GM23338 (cell line): ENCODE measurements around the gene NECTIN2.

Experiments
- CREB1 ChIP-seq: fragments of 250-450 bp; sonication (Bioruptor Pico); IDR thresholded peaks from 2 replicates; pipeline ENCODE4 v1.5.0; 2020; ENCODE audit warnings: low read depth, mild to moderate bottlenecking, moderate library complexity
- EZH2 ChIP-seq: fragments of 200-600 bp; sonication (generic); IDR thresholded peaks from one replicate; pipeline ENCODE4 v1.8.0; 2017; ENCODE audit warnings: antibody characterized with exemption, mild to moderate bottlenecking, low read depth; ENCODE audit not compliant: unreplicated experiment
- EZH2phosphoT487 ChIP-seq: fragments of 200-600 bp; sonication (generic); IDR thresholded peaks from one replicate; pipeline ENCODE4 v1.8.1; 2018; ENCODE audit warnings: antibody characterized with exemption; ENCODE audit not compliant: unreplicated experiment
- JUNB ChIP-seq: IDR thresholded peaks from one replicate; pipeline ENCODE4 v1.6.1; 2016; ENCODE audit warnings: antibody characterized with exemption; ENCODE audit not compliant: unreplicated experiment
- NANOG ChIP-seq: IDR thresholded peaks from 2 replicates; pipeline ENCODE4 v1.6.1; 2016; ENCODE audit warnings: antibody characterized with exemption, borderline replicate concordance
- POLR2AphosphoS5 ChIP-seq: IDR thresholded peaks from 2 replicates; pipeline ENCODE4 v1.6.1; 2016; ENCODE audit warnings: antibody characterized with exemption, low read depth
- STAT1 ChIP-seq: IDR thresholded peaks from one replicate; pipeline ENCODE4 v1.6.1; 2016; ENCODE audit warnings: antibody characterized with exemption; ENCODE audit not compliant: unreplicated experiment
- ZNF114 ChIP-seq: fragments of 250-450 bp; sonication (Bioruptor Pico); IDR thresholded peaks from 2 replicates; pipeline ENCODE4 v1.5.0; 2020; ENCODE audit warnings: mild to moderate bottlenecking, moderate library complexity
- ZNF331 ChIP-seq: fragments of 250-450 bp; sonication (Bioruptor Pico); IDR thresholded peaks from 2 replicates; pipeline ENCODE4 v1.5.0; 2020; ENCODE audit warnings: low read depth, mild to moderate bottlenecking, moderate library complexity
- TF ChIP-seq, protein P1 (sequence below), 2 experiments: fragments of 200-600 bp in 1 of 2; sonication (generic) in 1 of 2; conservative IDR thresholded peaks; 2 replicates each; pipeline versions ENCODE4 v1.5.1 to v1.6.1; 2016 to 2017; ENCODE audit warnings: antibody characterized with exemption in 2 of 2, low read depth in 2 of 2, mild to moderate bottlenecking in 2 of 2, moderate library complexity in 1 of 2
- TF ChIP-seq, protein P2 (sequence below): IDR thresholded peaks from one replicate; pipeline ENCODE4 v1.6.1; 2018; ENCODE audit warnings: antibody characterized with exemption; ENCODE audit not compliant: unreplicated experiment
- TF ChIP-seq, protein P3 (sequence below): IDR thresholded peaks from 2 replicates; pipeline ENCODE4 v1.6.1; 2016; ENCODE audit warnings: antibody characterized with exemption
- TF ChIP-seq, protein P4 (sequence below): fragments of 250-450 bp; sonication (Bioruptor Pico); IDR thresholded peaks from 2 replicates; pipeline ENCODE4 v1.5.0; 2020; ENCODE audit warnings: mild to moderate bottlenecking, moderate library complexity

DNA sequence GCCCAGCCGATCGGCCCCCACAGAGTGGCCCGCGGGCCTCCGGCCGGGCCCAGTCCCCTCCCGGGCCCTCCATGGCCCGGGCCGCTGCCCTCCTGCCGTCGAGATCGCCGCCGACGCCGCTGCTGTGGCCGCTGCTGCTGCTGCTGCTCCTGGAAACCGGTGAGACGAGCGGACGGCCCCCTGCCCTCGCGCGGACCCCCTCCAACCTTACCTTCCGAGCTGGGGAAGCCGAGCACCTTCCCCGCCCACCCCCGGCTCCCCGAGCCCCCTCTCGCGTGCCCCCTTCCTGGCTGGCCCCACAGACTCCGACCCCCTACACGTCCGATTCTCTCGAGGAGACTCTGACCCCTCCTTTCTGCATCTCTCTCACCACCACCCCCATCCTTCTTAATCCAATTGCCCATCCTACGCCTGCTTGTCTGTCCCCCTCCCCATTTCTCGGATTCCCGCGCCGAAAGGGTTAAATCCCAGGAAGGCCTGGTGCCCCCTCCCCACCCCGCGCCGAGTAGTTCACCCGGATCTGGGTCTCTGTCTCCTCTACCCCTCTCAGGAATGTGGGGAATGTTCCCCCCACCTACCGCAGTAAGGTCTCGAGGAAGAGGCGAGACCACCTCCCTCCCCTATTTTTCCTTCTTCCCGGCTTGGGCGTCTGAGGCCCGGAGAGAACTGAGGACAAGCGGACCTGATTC is 502 bp downstream of the NECTIN2 start:
- TF ChIP-seq POLR2AphosphoS5 (peak; percentile 36), EZH2 (no peak), EZH2phosphoT487 (no peak), ZNF114 (CRISPR knock-in tag) (no peak), CREB1 (0 out of 2 replicates have a peak, but pooled peaks have one; percentile 49), STAT1 (no peak), NANOG (no peak), ZNF331 (CRISPR knock-in tag) (no peak), JUNB (no peak)
- TF ChIP-seq, protein P1, sequence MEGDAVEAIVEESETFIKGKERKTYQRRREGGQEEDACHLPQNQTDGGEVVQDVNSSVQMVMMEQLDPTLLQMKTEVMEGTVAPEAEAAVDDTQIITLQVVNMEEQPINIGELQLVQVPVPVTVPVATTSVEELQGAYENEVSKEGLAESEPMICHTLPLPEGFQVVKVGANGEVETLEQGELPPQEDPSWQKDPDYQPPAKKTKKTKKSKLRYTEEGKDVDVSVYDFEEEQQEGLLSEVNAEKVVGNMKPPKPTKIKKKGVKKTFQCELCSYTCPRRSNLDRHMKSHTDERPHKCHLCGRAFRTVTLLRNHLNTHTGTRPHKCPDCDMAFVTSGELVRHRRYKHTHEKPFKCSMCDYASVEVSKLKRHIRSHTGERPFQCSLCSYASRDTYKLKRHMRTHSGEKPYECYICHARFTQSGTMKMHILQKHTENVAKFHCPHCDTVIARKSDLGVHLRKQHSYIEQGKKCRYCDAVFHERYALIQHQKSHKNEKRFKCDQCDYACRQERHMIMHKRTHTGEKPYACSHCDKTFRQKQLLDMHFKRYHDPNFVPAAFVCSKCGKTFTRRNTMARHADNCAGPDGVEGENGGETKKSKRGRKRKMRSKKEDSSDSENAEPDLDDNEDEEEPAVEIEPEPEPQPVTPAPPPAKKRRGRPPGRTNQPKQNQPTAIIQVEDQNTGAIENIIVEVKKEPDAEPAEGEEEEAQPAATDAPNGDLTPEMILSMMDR (conservative IDR thresholded peaks at IDR 0.05; ENCODE audit: low read depth in 2 of 2), result no peak
- TF ChIP-seq, protein P2, sequence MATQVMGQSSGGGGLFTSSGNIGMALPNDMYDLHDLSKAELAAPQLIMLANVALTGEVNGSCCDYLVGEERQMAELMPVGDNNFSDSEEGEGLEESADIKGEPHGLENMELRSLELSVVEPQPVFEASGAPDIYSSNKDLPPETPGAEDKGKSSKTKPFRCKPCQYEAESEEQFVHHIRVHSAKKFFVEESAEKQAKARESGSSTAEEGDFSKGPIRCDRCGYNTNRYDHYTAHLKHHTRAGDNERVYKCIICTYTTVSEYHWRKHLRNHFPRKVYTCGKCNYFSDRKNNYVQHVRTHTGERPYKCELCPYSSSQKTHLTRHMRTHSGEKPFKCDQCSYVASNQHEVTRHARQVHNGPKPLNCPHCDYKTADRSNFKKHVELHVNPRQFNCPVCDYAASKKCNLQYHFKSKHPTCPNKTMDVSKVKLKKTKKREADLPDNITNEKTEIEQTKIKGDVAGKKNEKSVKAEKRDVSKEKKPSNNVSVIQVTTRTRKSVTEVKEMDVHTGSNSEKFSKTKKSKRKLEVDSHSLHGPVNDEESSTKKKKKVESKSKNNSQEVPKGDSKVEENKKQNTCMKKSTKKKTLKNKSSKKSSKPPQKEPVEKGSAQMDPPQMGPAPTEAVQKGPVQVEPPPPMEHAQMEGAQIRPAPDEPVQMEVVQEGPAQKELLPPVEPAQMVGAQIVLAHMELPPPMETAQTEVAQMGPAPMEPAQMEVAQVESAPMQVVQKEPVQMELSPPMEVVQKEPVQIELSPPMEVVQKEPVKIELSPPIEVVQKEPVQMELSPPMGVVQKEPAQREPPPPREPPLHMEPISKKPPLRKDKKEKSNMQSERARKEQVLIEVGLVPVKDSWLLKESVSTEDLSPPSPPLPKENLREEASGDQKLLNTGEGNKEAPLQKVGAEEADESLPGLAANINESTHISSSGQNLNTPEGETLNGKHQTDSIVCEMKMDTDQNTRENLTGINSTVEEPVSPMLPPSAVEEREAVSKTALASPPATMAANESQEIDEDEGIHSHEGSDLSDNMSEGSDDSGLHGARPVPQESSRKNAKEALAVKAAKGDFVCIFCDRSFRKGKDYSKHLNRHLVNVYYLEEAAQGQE, result no peak
- TF ChIP-seq, protein P3, sequence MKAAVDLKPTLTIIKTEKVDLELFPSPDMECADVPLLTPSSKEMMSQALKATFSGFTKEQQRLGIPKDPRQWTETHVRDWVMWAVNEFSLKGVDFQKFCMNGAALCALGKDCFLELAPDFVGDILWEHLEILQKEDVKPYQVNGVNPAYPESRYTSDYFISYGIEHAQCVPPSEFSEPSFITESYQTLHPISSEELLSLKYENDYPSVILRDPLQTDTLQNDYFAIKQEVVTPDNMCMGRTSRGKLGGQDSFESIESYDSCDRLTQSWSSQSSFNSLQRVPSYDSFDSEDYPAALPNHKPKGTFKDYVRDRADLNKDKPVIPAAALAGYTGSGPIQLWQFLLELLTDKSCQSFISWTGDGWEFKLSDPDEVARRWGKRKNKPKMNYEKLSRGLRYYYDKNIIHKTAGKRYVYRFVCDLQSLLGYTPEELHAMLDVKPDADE, result no peak
- TF ChIP-seq, protein P4, sequence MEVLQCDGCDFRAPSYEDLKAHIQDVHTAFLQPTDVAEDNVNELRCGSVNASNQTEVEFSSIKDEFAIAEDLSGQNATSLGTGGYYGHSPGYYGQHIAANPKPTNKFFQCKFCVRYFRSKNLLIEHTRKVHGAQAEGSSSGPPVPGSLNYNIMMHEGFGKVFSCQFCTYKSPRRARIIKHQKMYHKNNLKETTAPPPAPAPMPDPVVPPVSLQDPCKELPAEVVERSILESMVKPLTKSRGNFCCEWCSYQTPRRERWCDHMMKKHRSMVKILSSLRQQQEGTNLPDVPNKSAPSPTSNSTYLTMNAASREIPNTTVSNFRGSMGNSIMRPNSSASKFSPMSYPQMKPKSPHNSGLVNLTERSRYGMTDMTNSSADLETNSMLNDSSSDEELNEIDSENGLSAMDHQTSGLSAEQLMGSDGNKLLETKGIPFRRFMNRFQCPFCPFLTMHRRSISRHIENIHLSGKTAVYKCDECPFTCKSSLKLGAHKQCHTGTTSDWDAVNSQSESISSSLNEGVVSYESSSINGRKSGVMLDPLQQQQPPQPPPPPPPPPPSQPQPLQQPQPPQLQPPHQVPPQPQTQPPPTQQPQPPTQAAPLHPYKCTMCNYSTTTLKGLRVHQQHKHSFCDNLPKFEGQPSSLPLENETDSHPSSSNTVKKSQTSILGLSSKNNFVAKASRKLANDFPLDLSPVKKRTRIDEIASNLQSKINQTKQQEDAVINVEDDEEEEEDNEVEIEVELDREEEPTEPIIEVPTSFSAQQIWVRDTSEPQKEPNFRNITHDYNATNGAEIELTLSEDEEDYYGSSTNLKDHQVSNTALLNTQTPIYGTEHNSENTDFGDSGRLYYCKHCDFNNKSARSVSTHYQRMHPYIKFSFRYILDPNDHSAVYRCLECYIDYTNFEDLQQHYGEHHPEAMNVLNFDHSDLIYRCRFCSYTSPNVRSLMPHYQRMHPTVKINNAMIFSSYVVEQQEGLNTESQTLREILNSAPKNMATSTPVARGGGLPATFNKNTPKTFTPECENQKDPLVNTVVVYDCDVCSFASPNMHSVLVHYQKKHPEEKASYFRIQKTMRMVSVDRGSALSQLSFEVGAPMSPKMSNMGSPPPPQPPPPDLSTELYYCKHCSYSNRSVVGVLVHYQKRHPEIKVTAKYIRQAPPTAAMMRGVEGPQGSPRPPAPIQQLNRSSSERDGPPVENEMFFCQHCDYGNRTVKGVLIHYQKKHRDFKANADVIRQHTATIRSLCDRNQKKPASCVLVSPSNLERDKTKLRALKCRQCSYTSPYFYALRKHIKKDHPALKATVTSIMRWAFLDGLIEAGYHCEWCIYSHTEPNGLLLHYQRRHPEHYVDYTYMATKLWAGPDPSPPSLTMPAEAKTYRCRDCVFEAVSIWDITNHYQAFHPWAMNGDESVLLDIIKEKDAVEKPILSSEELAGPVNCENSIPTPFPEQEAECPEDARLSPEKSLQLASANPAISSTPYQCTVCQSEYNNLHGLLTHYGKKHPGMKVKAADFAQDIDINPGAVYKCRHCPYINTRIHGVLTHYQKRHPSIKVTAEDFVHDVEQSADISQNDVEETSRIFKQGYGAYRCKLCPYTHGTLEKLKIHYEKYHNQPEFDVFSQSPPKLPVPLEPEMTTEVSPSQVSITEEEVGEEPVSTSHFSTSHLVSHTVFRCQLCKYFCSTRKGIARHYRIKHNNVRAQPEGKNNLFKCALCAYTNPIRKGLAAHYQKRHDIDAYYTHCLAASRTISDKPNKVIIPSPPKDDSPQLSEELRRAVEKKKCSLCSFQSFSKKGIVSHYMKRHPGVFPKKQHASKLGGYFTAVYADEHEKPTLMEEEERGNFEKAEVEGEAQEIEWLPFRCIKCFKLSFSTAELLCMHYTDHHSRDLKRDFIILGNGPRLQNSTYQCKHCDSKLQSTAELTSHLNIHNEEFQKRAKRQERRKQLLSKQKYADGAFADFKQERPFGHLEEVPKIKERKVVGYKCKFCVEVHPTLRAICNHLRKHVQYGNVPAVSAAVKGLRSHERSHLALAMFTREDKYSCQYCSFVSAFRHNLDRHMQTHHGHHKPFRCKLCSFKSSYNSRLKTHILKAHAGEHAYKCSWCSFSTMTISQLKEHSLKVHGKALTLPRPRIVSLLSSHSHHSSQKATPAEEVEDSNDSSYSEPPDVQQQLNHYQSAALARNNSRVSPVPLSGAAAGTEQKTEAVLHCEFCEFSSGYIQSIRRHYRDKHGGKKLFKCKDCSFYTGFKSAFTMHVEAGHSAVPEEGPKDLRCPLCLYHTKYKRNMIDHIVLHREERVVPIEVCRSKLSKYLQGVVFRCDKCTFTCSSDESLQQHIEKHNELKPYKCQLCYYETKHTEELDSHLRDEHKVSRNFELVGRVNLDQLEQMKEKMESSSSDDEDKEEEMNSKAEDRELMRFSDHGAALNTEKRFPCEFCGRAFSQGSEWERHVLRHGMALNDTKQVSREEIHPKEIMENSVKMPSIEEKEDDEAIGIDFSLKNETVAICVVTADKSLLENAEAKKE (CRISPR knock-in tag), result no peak
